ENCODE data around the gene CRTC1. TPM values are rescaled to one million over a fixed set of nuclear protein-coding genes. Genes with fewer than 3 reads are reported as not detected.

The CRTC1 gene
- total and polyA plus RNA-seq, 9 of the 15 experiments (the other 6 are each of a cell fraction or from before 2014, with no cell fraction given), result 0.25 to 3.8 (median 1.2) TPM; not detected in 2

DNA sequence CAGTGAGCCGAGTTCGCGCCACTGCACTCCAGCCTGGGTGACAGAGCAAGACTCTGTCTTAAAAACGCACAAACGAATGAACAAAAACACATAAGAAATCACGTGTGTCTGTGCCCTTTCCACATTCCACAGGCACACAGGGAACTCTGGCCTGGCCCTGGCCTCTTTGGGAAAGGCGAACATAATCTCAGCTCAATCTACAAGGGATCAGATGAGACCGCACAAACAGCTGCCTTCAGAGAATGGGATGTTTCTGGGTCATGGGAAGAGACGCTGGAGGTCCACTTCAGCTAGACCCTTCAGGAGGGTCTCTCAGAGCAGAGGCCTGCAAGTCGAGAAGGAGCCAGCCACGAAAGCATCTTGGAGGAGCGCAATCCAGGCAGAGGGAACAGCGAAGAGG lies 6.3 kb upstream of the CRTC1 start:
- no peaks in the 10 kb centered on the region for H3K36me3 ChIP-seq (ENCODE audit: control insufficient read depth, insufficient read depth, low read length)
- BruUV-seq (replicated peaks), result no TSS peak
- peak overlapping the region in 1 of 2 experiments; percentile 19; a peak in 2 of 4 replicates for H3K9ac ChIP-seq (ENCODE audit: insufficient read depth in 1 of 2, low read depth in 2 of 2, low read length in 2 of 2)
- ChIA-PET CTCF (ENCODE audit: low intra/inter-chr PET ratio) (no interaction called here), POLR2A (no interaction called here)
- H3K27ac ChIP-seq (ENCODE audit: extremely low read depth, low read depth, low read length), result no peak overlapping the region
- H4K20me1 ChIP-seq (replicated peaks; ENCODE audit: control insufficient read depth, insufficient read depth, low read length), result no peaks in the 10 kb centered on the region
- peaks cover 7 to 15% of the 10 kb centered on the region in 2 experiments; a peak in 3 of 5 replicates for H3K4me1 ChIP-seq (replicated peaks in 1 of 2; ENCODE audit: control insufficient read depth in 2 of 2, insufficient read depth in 2 of 2, low read length in 2 of 2)
- no peak for DNase-seq (ENCODE audit: extremely low read depth in 1 of 4, low spot score in 3 of 4)
- no peak overlapping the region for H3K4me2 ChIP-seq (ENCODE audit: insufficient read depth, low read length)
- no peaks in the 10 kb centered on the region for H3K9me1 ChIP-seq (ENCODE audit: control insufficient read depth, insufficient read depth, low read length)
- in situ Hi-C loops (cut with MboI), result loop anchor here (5.0 kb wide), 1 partner anchor 210 kb away; no protein-coding TSS in a partner anchor
- peaks cover 4% of the 10 kb centered on the region for H3K9me3 ChIP-seq (replicated peaks; ENCODE audit: control insufficient read depth, insufficient read depth, low read depth, low read length)
- no peak overlapping the region for H3K4me3 ChIP-seq
- WGBS (ENCODE audit: insufficient coverage, low coverage, missing lambda C conversion rate), result 67% methylated on average over 13 of the region's 13 CpGs
- no peak for FAIRE-seq
- intact Hi-C loops (cut with micrococcal nuclease), result loop anchor here (5.0 kb wide), 3 partner anchors 85 to 210 kb away; partner anchors contain the start of gene FKBP8
- no peaks in the 10 kb centered on the region for H3K79me2 ChIP-seq (ENCODE audit: control insufficient read depth, insufficient read depth, low read length)
- no peak for ATAC-seq
- no peaks in the 10 kb centered on the region for H3K27me3 ChIP-seq (ENCODE audit: control insufficient read depth in 2 of 2, insufficient read depth in 2 of 2, low read length in 2 of 2)
- 0 out of 2 replicates have a peak overlapping the region, but pooled peaks have one; percentile 1 for H2AFZ ChIP-seq (ENCODE audit: low read depth, low read length)
- TF ChIP-seq ELF4 (CRISPR knock-in tag; IDR thresholded peaks at IDR 0.05), result no peak
- no peak for TF ChIP-seq ZFP30 (CRISPR knock-in tag; IDR thresholded peaks at IDR 0.05; ENCODE audit: borderline replicate concordance)
- no peak for TF ChIP-seq ZNF134 (CRISPR knock-in tag; conservative IDR thresholded peaks at IDR 0.05)
- TF ChIP-seq CEBPG (CRISPR knock-in tag; IDR thresholded peaks at IDR 0.05), result no peak
- TF ChIP-seq CEBPG (tag; conservative IDR thresholded peaks at IDR 0.05 in 1 of 2, IDR thresholded peaks at IDR 0.05 in 1 of 2), result no peak
- TF ChIP-seq KAT8 (IDR thresholded peaks at IDR 0.05; ENCODE audit: low read depth), result no peak
- TF ChIP-seq ZNF780A (CRISPR knock-in tag; IDR thresholded peaks at IDR 0.05), result no peak
- TF ChIP-seq, protein P1, sequence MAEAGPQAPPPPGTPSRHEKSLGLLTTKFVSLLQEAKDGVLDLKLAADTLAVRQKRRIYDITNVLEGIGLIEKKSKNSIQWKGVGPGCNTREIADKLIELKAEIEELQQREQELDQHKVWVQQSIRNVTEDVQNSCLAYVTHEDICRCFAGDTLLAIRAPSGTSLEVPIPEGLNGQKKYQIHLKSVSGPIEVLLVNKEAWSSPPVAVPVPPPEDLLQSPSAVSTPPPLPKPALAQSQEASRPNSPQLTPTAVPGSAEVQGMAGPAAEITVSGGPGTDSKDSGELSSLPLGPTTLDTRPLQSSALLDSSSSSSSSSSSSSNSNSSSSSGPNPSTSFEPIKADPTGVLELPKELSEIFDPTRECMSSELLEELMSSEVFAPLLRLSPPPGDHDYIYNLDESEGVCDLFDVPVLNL (CRISPR knock-in tag; IDR thresholded peaks at IDR 0.05; ENCODE audit: low read depth), result no peak
- TF ChIP-seq FOXM1 (IDR thresholded peaks at IDR 0.05; ENCODE audit: low read depth), result no peak
- TF ChIP-seq FOXM1 (CRISPR knock-in tag; IDR thresholded peaks at IDR 0.05; ENCODE audit: low read depth), result no peak
- TF ChIP-seq NRF1 (conservative IDR thresholded peaks at IDR 0.05 in 1 of 2, IDR thresholded peaks at IDR 0.05 in 1 of 2), result no peak
- TF ChIP-seq, protein P2, sequence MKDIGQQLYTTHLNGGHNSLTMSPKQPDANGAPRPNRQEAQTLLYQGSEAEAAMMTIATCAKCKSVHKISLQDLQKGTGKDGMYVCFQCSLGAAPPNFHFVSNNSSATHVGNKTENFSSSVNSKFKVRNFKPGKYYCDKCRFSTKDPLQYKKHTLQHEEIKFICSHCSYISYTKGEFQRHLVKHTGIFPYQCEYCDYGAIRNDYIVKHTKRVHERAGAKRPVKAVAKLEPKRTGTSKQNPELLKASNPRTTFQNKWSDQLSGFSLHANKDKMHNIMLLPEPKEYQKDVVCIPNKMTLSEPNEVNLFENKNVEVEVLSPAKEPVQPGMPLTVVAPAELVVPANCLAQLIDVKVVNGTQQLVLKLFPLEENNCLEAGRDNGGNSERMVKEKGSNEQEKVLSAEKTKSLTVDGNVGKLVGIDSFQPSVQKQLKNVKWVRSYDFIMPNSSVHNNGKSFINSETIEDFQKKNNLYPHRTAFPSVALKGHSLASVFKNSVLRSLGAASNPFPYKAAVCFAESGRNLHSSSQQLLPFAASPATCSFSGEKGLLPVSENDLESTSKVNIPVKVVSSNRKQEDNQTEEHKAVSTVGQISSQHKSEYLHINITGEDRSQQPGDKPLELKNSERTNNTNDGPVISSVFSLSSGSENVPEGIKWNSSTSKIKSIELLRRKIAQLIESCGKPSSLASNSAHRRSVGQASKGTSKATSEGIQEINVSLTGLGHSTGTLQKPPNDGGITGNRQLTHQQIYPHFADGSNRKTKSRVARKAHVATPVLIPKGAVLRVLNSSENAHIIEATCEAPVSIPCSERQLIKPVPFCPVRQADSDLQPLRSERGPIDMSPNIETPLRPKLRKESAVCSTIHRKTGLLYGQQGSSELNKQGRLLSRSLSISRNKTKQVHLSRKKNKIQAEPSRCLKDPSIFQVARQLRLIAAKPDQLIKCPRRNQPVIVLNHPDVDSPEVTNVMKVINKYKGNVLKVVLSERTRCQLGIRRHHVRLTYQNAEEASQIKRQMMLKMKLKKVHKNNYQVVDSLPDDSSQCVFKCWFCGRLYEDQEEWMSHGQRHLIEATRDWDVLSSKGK (CRISPR knock-in tag; IDR thresholded peaks at IDR 0.05), result no peak
- TF ChIP-seq, protein P3, sequence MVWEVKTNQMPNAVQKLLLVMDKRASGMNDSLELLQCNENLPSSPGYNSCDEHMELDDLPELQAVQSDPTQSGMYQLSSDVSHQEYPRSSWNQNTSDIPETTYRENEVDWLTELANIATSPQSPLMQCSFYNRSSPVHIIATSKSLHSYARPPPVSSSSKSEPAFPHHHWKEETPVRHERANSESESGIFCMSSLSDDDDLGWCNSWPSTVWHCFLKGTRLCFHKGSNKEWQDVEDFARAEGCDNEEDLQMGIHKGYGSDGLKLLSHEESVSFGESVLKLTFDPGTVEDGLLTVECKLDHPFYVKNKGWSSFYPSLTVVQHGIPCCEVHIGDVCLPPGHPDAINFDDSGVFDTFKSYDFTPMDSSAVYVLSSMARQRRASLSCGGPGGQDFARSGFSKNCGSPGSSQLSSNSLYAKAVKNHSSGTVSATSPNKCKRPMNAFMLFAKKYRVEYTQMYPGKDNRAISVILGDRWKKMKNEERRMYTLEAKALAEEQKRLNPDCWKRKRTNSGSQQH (CRISPR knock-in tag; IDR thresholded peaks at IDR 0.05), result no peak
- TF ChIP-seq, protein P4, sequence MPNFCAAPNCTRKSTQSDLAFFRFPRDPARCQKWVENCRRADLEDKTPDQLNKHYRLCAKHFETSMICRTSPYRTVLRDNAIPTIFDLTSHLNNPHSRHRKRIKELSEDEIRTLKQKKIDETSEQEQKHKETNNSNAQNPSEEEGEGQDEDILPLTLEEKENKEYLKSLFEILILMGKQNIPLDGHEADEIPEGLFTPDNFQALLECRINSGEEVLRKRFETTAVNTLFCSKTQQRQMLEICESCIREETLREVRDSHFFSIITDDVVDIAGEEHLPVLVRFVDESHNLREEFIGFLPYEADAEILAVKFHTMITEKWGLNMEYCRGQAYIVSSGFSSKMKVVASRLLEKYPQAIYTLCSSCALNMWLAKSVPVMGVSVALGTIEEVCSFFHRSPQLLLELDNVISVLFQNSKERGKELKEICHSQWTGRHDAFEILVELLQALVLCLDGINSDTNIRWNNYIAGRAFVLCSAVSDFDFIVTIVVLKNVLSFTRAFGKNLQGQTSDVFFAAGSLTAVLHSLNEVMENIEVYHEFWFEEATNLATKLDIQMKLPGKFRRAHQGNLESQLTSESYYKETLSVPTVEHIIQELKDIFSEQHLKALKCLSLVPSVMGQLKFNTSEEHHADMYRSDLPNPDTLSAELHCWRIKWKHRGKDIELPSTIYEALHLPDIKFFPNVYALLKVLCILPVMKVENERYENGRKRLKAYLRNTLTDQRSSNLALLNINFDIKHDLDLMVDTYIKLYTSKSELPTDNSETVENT (CRISPR knock-in tag; IDR thresholded peaks at IDR 0.05), result no peak
- TF ChIP-seq CREB1 (IDR thresholded peaks at IDR 0.05), result no peak
- TF ChIP-seq CREB1 (CRISPR knock-in tag; IDR thresholded peaks at IDR 0.05), result no peak

Data from K562 (cell line).